NCI-H2196 treated with DMSO at 0.1 percent for 48 hours (cell line): ENCODE data around the gene UBE2F.
"Not testable (repeated sequence)": the region's sequence is repeated elsewhere in the genome, so short reads cannot be mapped to it uniquely, and the experiment has no call there.

ENCODE experiments used
- DNase-seq: peaks from one replicate; lab custom pipeline; 2025; ENCODE audit not compliant: unreplicated experiment; lab: John Stamatoyannopoulos, UW

Gene UBE2F

GRCh38 chr2:237977380-237977779 lies 10.6 kb downstream of the UBE2F start:
- DNase-seq: no peak

GRCh38 chr2:237978058-237978712 lies 11.4 kb downstream of the UBE2F start:
- no peak for DNase-seq

- no peak for DNase-seq
These were observed 12.5 kb downstream of the UBE2F start for GRCh38 chr2:237979331-237979730.

- no peak for DNase-seq
These were observed 13.3 kb downstream of the UBE2F start for GRCh38 chr2:237980087-237980486.

- DNase-seq: no peak
These were observed 13.9 kb downstream of the UBE2F start for GRCh38 chr2:237980751-237981150.

GRCh38 chr2:237981621-237982020 lies 14.8 kb downstream of the UBE2F start:
- not testable (repeated sequence) for DNase-seq

GRCh38 chr2:237982039-237982725 lies 15.4 kb downstream of the UBE2F start:
- no peak for DNase-seq

GRCh38 chr2:237983922-237984321 lies 17.1 kb downstream of the UBE2F start:
- DNase-seq: no peak

GRCh38 chr2:237987268-237987667 lies 20.5 kb downstream of the UBE2F start:
- DNase-seq: no peak

- DNase-seq: no peak
These were observed 26.9 kb downstream of the UBE2F start for GRCh38 chr2:237993701-237994100.

- no peak for DNase-seq
These were observed 28.2 kb downstream of the UBE2F start for GRCh38 chr2:237995036-237995435.

GRCh38 chr2:237996021-237996593 lies 29.3 kb downstream of the UBE2F start:
- DNase-seq: peak; percentile 53

GRCh38 chr2:237997521-237997920 lies 30.7 kb downstream of the UBE2F start:
- no peak for DNase-seq

- no peak for DNase-seq
These were observed 31.7 kb downstream of the UBE2F start for GRCh38 chr2:237998530-237998929.

GRCh38 chr2:238003234-238004031 lies 36.6 kb downstream of the UBE2F start:
- no peak for DNase-seq

- no peak for DNase-seq
These were observed 37.4 kb downstream of the UBE2F start for GRCh38 chr2:238004077-238004830.

- DNase-seq: no peak
These were observed 38.7 kb downstream of the UBE2F start for GRCh38 chr2:238005528-238005927.

GRCh38 chr2:238006510-238006909 lies 39.7 kb downstream of the UBE2F start:
- DNase-seq: no peak

- no peak for DNase-seq
These were observed 41.1 kb downstream of the UBE2F start for GRCh38 chr2:238007924-238008323.

- DNase-seq: no peak
These were observed 42.7 kb downstream of the UBE2F start for GRCh38 chr2:238009563-238009962.

GRCh38 chr2:238010572-238010971 lies 43.8 kb downstream of the UBE2F start:
- DNase-seq: no peak
